RWPE2 (cell line): ENCODE data around the gene MYZAP.

ENCODE experiments used
- ATAC-seq: fragments of 200-7000 bp; cut with Tn5 transposase; 3 replicates; pipeline ENCODE4 v1.9.1; 2021; ENCODE audit warnings: low read depth
- DNase-seq: peaks from one replicate; pipeline ENCODE4 v3.0.0-alpha.2; 2020; ENCODE audit warnings: low spot score
- H3K27ac ChIP-seq: fragments of 450-650 bp; 2 replicates; pipeline ENCODE4 v1.5.1; 2017; ENCODE audit warnings: mild to moderate bottlenecking; ENCODE audit not compliant: poor library complexity, severe bottlenecking
- H3K27me3 ChIP-seq: fragments of 250-450 bp; sonication (Bioruptor Pico); 2 replicates; pipeline ENCODE4 v1.5.1; 2021; ENCODE audit warnings: mild to moderate bottlenecking, moderate library complexity; ENCODE audit not compliant: insufficient read depth, poor library complexity, severe bottlenecking
- H3K36me3 ChIP-seq: fragments of 250-450 bp; sonication (Bioruptor Pico); 2 replicates; pipeline ENCODE4 v1.5.1; 2020; ENCODE audit warnings: low read depth, mild to moderate bottlenecking, moderate library complexity
- H3K4me1 ChIP-seq: fragments of 250-450 bp; sonication (Bioruptor Pico); 2 replicates; pipeline ENCODE4 v1.5.1; 2021; ENCODE audit warnings: mild to moderate bottlenecking, moderate library complexity; ENCODE audit not compliant: insufficient read depth, poor library complexity, severe bottlenecking
- H3K4me3 ChIP-seq: fragments of 250-450 bp; sonication (Bioruptor Pico); 2 replicates; pipeline ENCODE4 v1.5.1; 2021; ENCODE audit warnings: mild to moderate bottlenecking, moderate library complexity; ENCODE audit not compliant: severe bottlenecking
- H3K9me3 ChIP-seq: fragments of 250-450 bp; sonication (Bioruptor Pico); 2 replicates; pipeline ENCODE4 v1.5.1; 2021; ENCODE audit warnings: mild to moderate bottlenecking, moderate library complexity; ENCODE audit not compliant: severe bottlenecking
- TF ChIP-seq, protein P1 (sequence below): fragments of 450-650 bp; IDR thresholded peaks from one replicate; pipeline ENCODE4 v1.5.1; 2017; ENCODE audit warnings: mild to moderate bottlenecking, moderate library complexity; ENCODE audit not compliant: poor library complexity, severe bottlenecking

MYZAP gene

GRCh38 chr15:57626713-57627440 is 35.2 kb downstream of the MYZAP start:
- Histone ChIP-seq H3K27me3 (no peaks in the 10 kb centered on the region), H3K27ac (no peak overlapping the region), H3K36me3 (peaks cover 20% of the 10 kb centered on the region), H3K9me3 (no peaks in the 10 kb centered on the region), H3K4me1 (no peaks in the 10 kb centered on the region), H3K4me3 (no peak overlapping the region)
- ATAC-seq: no peak
- TF ChIP-seq, protein P1, sequence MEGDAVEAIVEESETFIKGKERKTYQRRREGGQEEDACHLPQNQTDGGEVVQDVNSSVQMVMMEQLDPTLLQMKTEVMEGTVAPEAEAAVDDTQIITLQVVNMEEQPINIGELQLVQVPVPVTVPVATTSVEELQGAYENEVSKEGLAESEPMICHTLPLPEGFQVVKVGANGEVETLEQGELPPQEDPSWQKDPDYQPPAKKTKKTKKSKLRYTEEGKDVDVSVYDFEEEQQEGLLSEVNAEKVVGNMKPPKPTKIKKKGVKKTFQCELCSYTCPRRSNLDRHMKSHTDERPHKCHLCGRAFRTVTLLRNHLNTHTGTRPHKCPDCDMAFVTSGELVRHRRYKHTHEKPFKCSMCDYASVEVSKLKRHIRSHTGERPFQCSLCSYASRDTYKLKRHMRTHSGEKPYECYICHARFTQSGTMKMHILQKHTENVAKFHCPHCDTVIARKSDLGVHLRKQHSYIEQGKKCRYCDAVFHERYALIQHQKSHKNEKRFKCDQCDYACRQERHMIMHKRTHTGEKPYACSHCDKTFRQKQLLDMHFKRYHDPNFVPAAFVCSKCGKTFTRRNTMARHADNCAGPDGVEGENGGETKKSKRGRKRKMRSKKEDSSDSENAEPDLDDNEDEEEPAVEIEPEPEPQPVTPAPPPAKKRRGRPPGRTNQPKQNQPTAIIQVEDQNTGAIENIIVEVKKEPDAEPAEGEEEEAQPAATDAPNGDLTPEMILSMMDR: no peak
- DNase-seq: no peak

- H3K4me1 ChIP-seq: no peaks in the 10 kb centered on the region
- H3K4me3 ChIP-seq: no peak overlapping the region
- H3K27ac ChIP-seq: no peak overlapping the region
- no peaks in the 10 kb centered on the region for H3K9me3 ChIP-seq
- ATAC-seq (no peak), DNase-seq (no peak)
- peaks cover 27% of the 10 kb centered on the region for H3K36me3 ChIP-seq
- TF ChIP-seq, protein P1: no peak
- no peaks in the 10 kb centered on the region for H3K27me3 ChIP-seq
Measured at GRCh38 chr15:57631386-57632110, 39.8 kb downstream of the MYZAP start.

DNA sequence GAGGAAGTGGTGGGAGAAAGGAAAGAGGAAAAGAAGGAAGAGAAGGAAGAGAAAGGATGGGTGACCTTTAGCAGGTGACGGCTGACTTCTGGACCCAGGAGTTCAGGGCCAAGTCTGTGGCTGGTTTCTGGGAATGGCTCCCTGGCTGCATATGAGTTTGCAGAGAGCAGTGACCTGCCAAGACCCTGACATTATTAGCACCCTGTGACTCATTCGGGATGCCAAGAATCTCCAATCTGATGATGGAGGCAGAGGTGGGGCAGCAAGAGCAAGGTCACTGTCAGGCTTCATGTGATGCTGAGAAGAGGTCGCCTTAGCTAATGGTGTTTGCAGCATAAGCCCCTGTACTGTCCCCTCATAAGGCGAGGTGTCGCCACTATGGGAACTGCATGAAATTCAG is 42.6 kb downstream of the MYZAP start:
- TF ChIP-seq, protein P1: no peak
- Histone ChIP-seq H3K36me3 (peaks cover 46% of the 10 kb centered on the region), H3K27ac (no peak overlapping the region), H3K4me3 (no peak overlapping the region), H3K9me3 (no peaks in the 10 kb centered on the region), H3K27me3 (no peaks in the 10 kb centered on the region), H3K4me1 (no peaks in the 10 kb centered on the region)
- ATAC-seq (no peak), DNase-seq (no peak)

GRCh38 chr15:57635300-57635909 is 43.7 kb downstream of the MYZAP start:
- Histone ChIP-seq H3K4me3 (no peak overlapping the region), H3K9me3 (no peaks in the 10 kb centered on the region), H3K4me1 (no peaks in the 10 kb centered on the region), H3K27me3 (no peaks in the 10 kb centered on the region), H3K36me3 (peaks cover 49% of the 10 kb centered on the region), H3K27ac (no peak overlapping the region)
- ATAC-seq: peak; percentile 25; the same call in 1 of the 3 replicates
- TF ChIP-seq, protein P1: peak; percentile 14
- DNase-seq: no peak
